Measurements from ENCODE around the gene INTS6L. TPM values are rescaled to one million over a fixed set of nuclear protein-coding genes. Genes with fewer than 3 reads are reported as not detected.
A peak's percentile ranks its signal among the peaks of the same experiment; 100 is the strongest.

INTS6L gene
- polyA plus RNA-seq, 3 donors = 2.7 to 29.0 (median 3.0) TPM

DNA sequence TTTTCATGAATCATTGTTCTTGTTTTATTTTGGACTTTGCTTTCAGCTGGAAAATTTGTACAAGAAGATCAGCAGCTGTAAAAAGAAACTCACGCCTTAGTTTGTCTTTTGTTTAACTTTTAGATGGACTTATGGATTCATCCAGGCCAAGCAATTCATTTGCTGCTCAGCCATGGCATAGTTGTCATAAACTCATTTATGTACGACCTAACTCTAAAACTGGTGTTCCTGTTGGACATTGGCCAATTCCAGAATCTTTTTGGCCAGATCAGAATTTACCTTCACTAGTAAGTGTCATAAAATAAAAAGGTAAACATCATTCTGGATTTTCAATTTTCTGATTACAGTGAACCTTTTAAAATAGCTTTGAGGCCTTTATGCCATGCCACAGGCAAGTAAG lies 29.1 kb downstream of the INTS6L start:
- H3K4me3 Mint-ChIP-seq = no peak overlapping the region
- no peak overlapping the region for H3K4me2 ChIP-seq (replicated peaks; ENCODE audit: extremely low read depth, low read length, poor library complexity, severe bottlenecking)
- H3K27ac Mint-ChIP-seq = peak overlapping the region in 1 of 7 donors; percentile 5
- no peaks in the 10 kb centered on the region for H3K79me2 ChIP-seq (ENCODE audit: insufficient read depth, low read length)
- H3K4me3 ChIP-seq (replicated peaks in 1 of 3; ENCODE audit: low read depth in 2 of 3, low read length in 3 of 3) = no peak overlapping the region
- no peaks in the 10 kb centered on the region for H4K20me1 ChIP-seq (ENCODE audit: insufficient read depth, low read length)
- intact Hi-C loops (cut with micrococcal nuclease) = no loop called here
- no peak overlapping the region for H3K27ac ChIP-seq (ENCODE audit: low read depth in 1 of 2, low read length in 2 of 2)
- H3K36me3 ChIP-seq (replicated peaks in 1 of 2; ENCODE audit: control insufficient read depth in 1 of 2, insufficient read depth in 2 of 2, low read length in 2 of 2) = peaks cover 21 to 67% of the 10 kb centered on the region in 2 donors
- no peaks in the 10 kb centered on the region for H3K9me3 ChIP-seq (replicated peaks in 1 of 2; ENCODE audit: control insufficient read depth in 1 of 2, insufficient read depth in 1 of 2, low read length in 2 of 2)
- H3K36me3 Mint-ChIP-seq = peaks cover 34 to 54% of the 10 kb centered on the region in 2 donors
- no peak overlapping the region for H3K9ac ChIP-seq (ENCODE audit: insufficient read depth, low read length, poor library complexity, severe bottlenecking)
- no peaks in the 10 kb centered on the region for H3K27me3 ChIP-seq (ENCODE audit: control insufficient read depth in 2 of 2, insufficient read depth in 2 of 2, low read length in 2 of 2)
- no peak for DNase-seq
- no peaks in the 10 kb centered on the region for H3K9me3 Mint-ChIP-seq
- WGBS (ENCODE audit: insufficient coverage) = no CpG with 5 or more reads among the region's 2 CpGs
- H3K4me1 ChIP-seq (ENCODE audit: control insufficient read depth in 1 of 2, insufficient read depth in 2 of 2, low read length in 2 of 2) = no peaks in the 10 kb centered on the region
- H3K4me1 Mint-ChIP-seq = peaks cover under 1% of the 10 kb centered on the region
- TF ChIP-seq, protein P1, sequence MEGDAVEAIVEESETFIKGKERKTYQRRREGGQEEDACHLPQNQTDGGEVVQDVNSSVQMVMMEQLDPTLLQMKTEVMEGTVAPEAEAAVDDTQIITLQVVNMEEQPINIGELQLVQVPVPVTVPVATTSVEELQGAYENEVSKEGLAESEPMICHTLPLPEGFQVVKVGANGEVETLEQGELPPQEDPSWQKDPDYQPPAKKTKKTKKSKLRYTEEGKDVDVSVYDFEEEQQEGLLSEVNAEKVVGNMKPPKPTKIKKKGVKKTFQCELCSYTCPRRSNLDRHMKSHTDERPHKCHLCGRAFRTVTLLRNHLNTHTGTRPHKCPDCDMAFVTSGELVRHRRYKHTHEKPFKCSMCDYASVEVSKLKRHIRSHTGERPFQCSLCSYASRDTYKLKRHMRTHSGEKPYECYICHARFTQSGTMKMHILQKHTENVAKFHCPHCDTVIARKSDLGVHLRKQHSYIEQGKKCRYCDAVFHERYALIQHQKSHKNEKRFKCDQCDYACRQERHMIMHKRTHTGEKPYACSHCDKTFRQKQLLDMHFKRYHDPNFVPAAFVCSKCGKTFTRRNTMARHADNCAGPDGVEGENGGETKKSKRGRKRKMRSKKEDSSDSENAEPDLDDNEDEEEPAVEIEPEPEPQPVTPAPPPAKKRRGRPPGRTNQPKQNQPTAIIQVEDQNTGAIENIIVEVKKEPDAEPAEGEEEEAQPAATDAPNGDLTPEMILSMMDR (IDR thresholded peaks at IDR 0.05) = no peak
- H2AFZ ChIP-seq (ENCODE audit: insufficient read depth, low read depth, low read length, poor library complexity, severe bottlenecking) = no peak overlapping the region
- peaks cover 0 to 2% (median 0%) of the 10 kb centered on the region in 3 donors for H3K27me3 Mint-ChIP-seq (ENCODE audit: low read depth in 3 of 3)

DNA sequence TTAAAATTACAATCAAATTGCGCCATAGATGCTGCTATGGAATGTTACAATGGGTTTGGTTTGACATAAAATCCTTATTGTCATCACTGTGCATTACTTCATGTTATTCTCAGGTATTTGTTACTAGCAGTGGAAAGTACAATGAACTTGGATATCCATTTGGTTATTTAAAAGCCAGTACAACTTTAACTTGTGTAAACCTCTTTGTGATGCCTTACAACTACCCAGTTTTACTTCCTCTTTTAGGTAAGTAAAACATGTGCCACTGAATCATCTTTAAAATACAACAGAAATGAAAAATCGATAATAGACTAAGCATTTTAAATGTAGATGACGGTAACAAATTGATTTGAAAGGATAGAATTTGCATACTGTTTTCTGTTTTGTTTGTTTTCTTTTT lies 35.6 kb downstream of the INTS6L start:
- WGBS (ENCODE audit: insufficient coverage) = no CpG with 5 or more reads among the region's 3 CpGs
- H4K20me1 ChIP-seq (ENCODE audit: insufficient read depth, low read length) = no peaks in the 10 kb centered on the region
- peak overlapping the region in 1 of 2 donors; percentile 32 for H3K27ac ChIP-seq (ENCODE audit: low read depth in 1 of 2, low read length in 2 of 2)
- TF ChIP-seq, protein P1 (IDR thresholded peaks at IDR 0.05) = no peak
- H3K9me3 ChIP-seq (replicated peaks in 1 of 2; ENCODE audit: control insufficient read depth in 1 of 2, insufficient read depth in 1 of 2, low read length in 2 of 2) = no peaks in the 10 kb centered on the region
- Mint-ChIP-seq H3K27ac (no peak overlapping the region), H3K36me3 (peaks cover 19 to 32% of the 10 kb centered on the region in 2 donors), H3K27me3 (ENCODE audit: low read depth in 3 of 3) (peaks cover 0 to 5% (median 0%) of the 10 kb centered on the region in 3 donors), H3K9me3 (peaks cover 0 to 6% (median 0%) of the 10 kb centered on the region in 7 donors), H3K4me1 (peaks cover 3% of the 10 kb centered on the region), H3K4me3 (no peak overlapping the region)
- no peak overlapping the region for H3K9ac ChIP-seq (ENCODE audit: insufficient read depth, low read length, poor library complexity, severe bottlenecking)
- no peak overlapping the region for H2AFZ ChIP-seq (ENCODE audit: insufficient read depth, low read depth, low read length, poor library complexity, severe bottlenecking)
- H3K36me3 ChIP-seq (replicated peaks in 1 of 2; ENCODE audit: control insufficient read depth in 1 of 2, insufficient read depth in 2 of 2, low read length in 2 of 2) = peaks cover 11 to 44% of the 10 kb centered on the region in 2 donors
- H3K79me2 ChIP-seq (ENCODE audit: insufficient read depth, low read length) = no peaks in the 10 kb centered on the region
- DNase-seq = peak; percentile 3 to 29 (median 16)
- H3K4me1 ChIP-seq (ENCODE audit: control insufficient read depth in 1 of 2, insufficient read depth in 2 of 2, low read length in 2 of 2) = no peaks in the 10 kb centered on the region
- H3K4me3 ChIP-seq (replicated peaks in 1 of 3; ENCODE audit: low read depth in 2 of 3, low read length in 3 of 3) = no peak overlapping the region
- intact Hi-C loops (cut with micrococcal nuclease) = no loop called here
- no peak overlapping the region for H3K4me2 ChIP-seq (replicated peaks; ENCODE audit: extremely low read depth, low read length, poor library complexity, severe bottlenecking)
- no peaks in the 10 kb centered on the region for H3K27me3 ChIP-seq (ENCODE audit: control insufficient read depth in 2 of 2, insufficient read depth in 2 of 2, low read length in 2 of 2)
